Epithelial cell of alveolus of lung (primary cell): ENCODE measurements around the gene KLHDC9. TPM values are rescaled to one million over a fixed set of nuclear protein-coding genes. Genes with fewer than 3 reads are reported as not detected.

Experiments
- total RNA-seq: library from RNA; depleted of rRNA; stranded (reverse); fragments of >200 nt; gene quantifications from 2 replicates; pipeline ENCODE4 v1.2.1, GENCODE V29; 2015

Gene KLHDC9
- 0.96 and 1.0 TPM in 2 replicates for total RNA-seq

GRCh38 chr1:161098210-161099068, at the start of gene KLHDC9:
KLHDC9 (plus strand) TSS chr1:161098361; CDS start chr1:161098536, 175 bp downstream.

DNA sequence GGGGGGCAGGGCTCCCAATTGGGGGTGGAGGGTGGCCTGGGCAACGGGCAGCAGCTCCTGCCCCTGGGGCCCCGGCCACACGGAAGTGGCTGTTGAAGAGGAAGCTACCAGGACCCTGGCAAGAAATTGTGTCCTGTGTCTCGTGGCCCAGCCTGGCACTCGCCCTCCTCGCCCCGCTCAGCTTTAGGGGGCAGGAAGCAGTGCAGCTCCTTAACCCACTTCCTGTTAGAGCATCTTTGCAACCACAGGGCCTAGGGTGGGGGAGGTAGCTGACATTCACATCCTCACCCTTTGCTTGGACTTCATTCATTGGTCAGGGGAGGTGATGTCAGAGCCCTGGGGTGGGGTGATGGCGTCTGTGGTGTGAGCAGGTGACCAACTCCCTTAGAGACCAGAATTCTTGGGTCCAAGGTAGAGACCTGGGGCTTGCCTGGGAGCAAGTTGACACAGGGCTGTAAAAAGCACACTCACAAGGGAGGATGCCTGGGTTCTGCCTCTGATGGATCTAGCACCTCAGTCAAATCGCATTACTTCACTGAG, 28.4 kb upstream of the KLHDC9 start, which contains the start of gene ARHGAP30:
Gene ARHGAP30 (minus strand): TSS at position 161 of the 540 bp plus-strand sequence. CDS start 267 bp downstream, outside the sequence.

DNA sequence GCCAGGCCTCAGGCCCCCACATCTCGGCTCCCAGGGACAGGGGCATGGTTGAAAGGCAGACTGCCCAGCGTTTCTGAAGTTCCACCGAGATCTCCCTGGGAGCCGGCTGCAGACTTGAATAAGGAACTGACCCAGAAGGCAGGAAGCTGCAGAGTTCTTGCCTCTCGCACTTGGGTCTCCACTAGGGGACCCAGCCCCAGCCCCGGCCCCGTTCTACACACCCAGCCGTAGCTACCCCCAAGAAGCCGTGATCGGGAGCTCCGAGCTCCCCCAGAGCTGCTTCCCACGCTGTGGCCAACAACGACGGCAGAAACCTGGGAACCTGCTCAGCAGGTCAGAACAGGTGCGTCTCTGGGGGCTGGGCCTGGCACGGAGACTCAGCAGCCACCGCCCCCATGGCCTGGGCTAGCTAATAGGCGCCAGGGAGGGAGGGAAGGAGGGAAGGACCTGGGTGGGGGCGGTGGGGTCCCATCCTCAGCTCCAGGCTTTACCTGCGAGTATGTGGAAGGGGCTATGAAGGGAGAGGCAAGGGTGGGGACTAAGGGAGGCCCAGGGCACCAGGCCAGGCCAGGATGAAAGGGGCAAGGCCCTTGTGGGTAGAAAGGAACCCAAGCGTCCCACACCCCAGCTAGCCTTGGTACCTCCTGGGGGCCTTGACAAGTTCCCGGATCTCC, 8.8 kb upstream of the KLHDC9 start, which contains the start of gene NECTIN4:
Gene NECTIN4 (minus strand): TSS at position 308 of the 674 bp plus-strand sequence. CDS start 262 bp downstream, at position 46.

GRCh38 chr1:161117759-161118581, 19.8 kb downstream of the KLHDC9 start, which contains the start of the genes NIT1 and PFDN2:
NIT1 (plus strand) TSS chr1:161118105; CDS start chr1:161118177, 72 bp downstream.
PFDN2 (minus strand) TSS chr1:161118037; CDS start chr1:161118026, 11 bp downstream.

DNA sequence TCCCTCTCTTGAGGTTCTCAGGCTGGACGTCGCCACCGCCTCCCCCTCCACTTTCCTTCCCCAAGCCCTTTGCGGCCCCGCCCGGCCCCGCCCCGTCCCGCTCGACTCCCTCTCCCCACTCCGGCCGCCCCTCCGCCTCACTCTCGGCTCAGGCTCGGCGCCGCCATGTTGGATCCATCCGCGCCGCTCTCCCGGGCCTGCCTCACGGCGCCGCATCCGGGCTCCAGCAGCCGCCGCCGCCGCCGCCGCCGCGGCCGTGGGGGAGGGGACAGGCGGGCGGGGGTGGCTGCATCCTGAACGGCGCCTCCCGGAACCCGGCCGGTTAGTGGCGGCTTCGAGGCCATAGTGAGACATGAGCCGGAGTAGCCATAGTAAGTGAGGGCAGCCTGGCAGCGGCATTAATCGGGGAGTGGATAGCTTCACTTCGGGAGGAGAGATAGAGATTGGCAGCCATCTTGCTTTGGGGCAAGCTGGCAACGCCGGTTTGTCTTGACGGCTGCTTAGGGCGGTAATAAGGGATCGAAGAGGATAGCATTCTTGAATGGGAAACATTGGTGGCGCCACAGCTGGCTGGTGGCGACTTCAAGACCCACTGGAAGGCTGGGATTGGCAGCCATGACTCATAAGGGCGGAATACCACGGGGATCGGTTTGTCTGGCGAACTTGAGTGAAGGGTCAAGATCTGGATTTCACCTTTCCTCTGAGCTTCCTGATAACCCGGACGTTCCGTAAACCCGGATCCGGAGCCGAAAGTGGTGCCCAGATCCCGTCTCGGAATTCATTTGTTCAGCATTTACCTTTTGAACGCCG, 34.5 kb downstream of the KLHDC9 start, which contains the start of gene DEDD:
Gene DEDD (minus strand): TSS at position 258 of the 810 bp plus-strand sequence. CDS start 8,205 bp downstream, outside the sequence.

Other genes starting within 250 kb of the KLHDC9 start
- gene CD244, start 235.5 kb upstream of the KLHDC9 start, total RNA-seq, result not detected in 2 replicates
- gene ITLN1, start 213.2 kb upstream of the KLHDC9 start, total RNA-seq, result not detected in 2 replicates
- gene ITLN2, start 143.6 kb upstream of the KLHDC9 start, total RNA-seq, result not detected in 2 replicates
- gene F11R, start 77.2 kb upstream of the KLHDC9 start, total RNA-seq, result 7.0 and 19.7 TPM in 2 replicates
- 14.4 and 14.6 TPM in 2 replicates for gene TSTD1, start 59.4 kb upstream of the KLHDC9 start, total RNA-seq
- gene USF1, start 52.4 kb upstream of the KLHDC9 start, total RNA-seq, result 26.8 and 27.8 TPM in 2 replicates
- not detected in 2 replicates for gene ARHGAP30, start 28.5 kb upstream of the KLHDC9 start, total RNA-seq
- gene NECTIN4, start 8.8 kb upstream of the KLHDC9 start, total RNA-seq, result 0.65 and 0.72 TPM in 2 replicates
- gene PFDN2, start 19.7 kb downstream of the KLHDC9 start, total RNA-seq, result 32.3 and 71.8 TPM in 2 replicates
- 35.5 and 44.5 TPM in 2 replicates for gene NIT1, start 19.7 kb downstream of the KLHDC9 start, total RNA-seq
- 22.4 and 25.6 TPM in 2 replicates for gene DEDD, start 34.3 kb downstream of the KLHDC9 start, total RNA-seq
- gene UFC1, start 55.6 kb downstream of the KLHDC9 start, total RNA-seq, result 52.1 and 70.3 TPM in 2 replicates
- gene USP21, start 61.1 kb downstream of the KLHDC9 start, total RNA-seq, result 12.3 and 24.3 TPM in 2 replicates
- gene PPOX, start 68.1 kb downstream of the KLHDC9 start, total RNA-seq, result 10.9 and 12.7 TPM in 2 replicates
- 30.5 and 33.3 TPM in 2 replicates for gene B4GALT3, start 79.1 kb downstream of the KLHDC9 start, total RNA-seq
- 7.4 and 11.0 TPM in 2 replicates for gene ADAMTS4, start 100.7 kb downstream of the KLHDC9 start, total RNA-seq
- 109 and 222 TPM in 2 replicates for gene NDUFS2, start 104.0 kb downstream of the KLHDC9 start, total RNA-seq
- 0.26 and 6.1 TPM in 2 replicates for gene FCER1G, start 116.9 kb downstream of the KLHDC9 start, total RNA-seq
- not detected in 2 replicates for gene APOA2, start 125.3 kb downstream of the KLHDC9 start, total RNA-seq
- 12.1 and 12.7 TPM in 2 replicates for gene TOMM40L, start 127.7 kb downstream of the KLHDC9 start, total RNA-seq
- gene NR1I3, start 139.8 kb downstream of the KLHDC9 start, total RNA-seq, result not detected in 2 replicates
- gene PCP4L1, start 160.4 kb downstream of the KLHDC9 start, total RNA-seq, result not detected in 2 replicates
- gene MPZ, start 211.6 kb downstream of the KLHDC9 start, total RNA-seq, result 1.4 and 2.1 TPM in 2 replicates
- gene SDHC, start 216.0 kb downstream of the KLHDC9 start, total RNA-seq, result 27.5 and 52.1 TPM in 2 replicates